AG08395 (cell line): ENCODE results near the gene SRGAP1.
A peak's percentile ranks its signal among the peaks of the same experiment; 100 is the strongest.
"Not testable (repeated sequence)": the region's sequence is repeated elsewhere in the genome, so short reads cannot be mapped to it uniquely, and the experiment has no call there.

Experiments
- DNase-seq: peaks from one replicate; pipeline ENCODE4 v3.0.0; 2012; ENCODE audit warnings: mixed read lengths, low spot score

The SRGAP1 gene

GRCh38 chr12:64085996-64086395, 241.5 kb downstream of the SRGAP1 start:
- peak; percentile 45 for DNase-seq

- DNase-seq: no peak
Observed at GRCh38 chr12:64086946-64087345, 242.4 kb downstream of the SRGAP1 start.

DNA sequence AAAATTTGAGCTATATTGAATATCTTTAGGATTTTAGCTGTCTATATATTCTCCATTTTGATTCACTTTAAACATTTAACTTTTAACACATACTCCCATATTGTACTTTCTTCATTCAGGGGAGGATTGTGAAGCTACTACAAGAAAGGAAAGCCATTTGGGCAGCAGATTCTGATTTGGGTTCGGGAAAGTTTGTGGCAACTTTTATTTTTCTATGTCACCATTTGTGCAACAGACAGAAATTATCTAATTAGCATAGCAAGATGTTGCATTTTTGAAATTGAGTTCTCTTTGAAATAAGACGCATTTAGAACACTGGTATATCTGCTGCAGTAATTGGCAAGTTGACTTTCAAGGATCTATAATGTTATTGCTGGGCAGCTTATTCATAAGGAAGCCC, 243.3 kb downstream of the SRGAP1 start:
- DNase-seq: no peak

DNA sequence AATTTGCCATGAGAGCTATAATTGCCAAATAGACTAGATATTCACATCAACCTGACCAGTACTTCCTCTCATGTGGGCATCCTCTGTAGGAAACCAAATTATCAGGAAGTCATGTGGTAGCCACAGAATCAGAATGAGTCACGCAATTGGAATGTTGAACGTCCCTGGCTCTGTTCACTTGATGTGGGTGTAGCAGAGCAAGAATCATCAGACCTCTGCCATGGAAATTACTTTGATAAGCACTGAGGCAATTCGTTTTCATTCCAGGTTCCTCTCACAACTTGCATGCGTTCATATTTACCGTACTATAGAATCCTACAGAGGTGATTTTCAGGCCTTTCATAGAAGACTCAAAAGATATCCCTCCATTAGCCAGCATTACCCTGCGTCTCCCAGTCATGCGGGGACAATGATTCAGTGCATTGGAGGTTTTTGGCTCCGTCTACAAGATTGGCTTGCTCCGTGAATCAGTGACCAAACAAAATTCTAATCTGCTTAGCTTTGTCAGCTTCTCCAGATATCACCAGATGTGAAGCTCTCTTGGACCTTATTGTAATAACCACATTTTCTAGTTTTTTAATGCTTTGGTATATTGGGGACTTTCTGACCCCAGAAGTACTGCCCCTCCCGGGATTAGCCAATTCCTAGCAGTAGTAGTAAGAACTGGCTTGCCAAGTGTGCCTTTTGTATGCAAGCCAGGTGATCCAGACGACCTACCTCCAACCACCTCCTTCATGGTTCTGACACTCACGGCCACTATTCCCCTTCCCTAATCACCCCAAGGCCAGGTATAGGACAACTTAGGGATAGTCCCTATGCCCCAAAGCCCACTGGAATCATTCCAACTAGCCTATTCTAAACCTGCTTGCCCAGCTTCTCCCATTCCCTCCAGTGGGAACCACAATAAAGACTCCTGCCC, 244.2 kb downstream of the SRGAP1 start:
- peak; percentile 88 for DNase-seq

DNA sequence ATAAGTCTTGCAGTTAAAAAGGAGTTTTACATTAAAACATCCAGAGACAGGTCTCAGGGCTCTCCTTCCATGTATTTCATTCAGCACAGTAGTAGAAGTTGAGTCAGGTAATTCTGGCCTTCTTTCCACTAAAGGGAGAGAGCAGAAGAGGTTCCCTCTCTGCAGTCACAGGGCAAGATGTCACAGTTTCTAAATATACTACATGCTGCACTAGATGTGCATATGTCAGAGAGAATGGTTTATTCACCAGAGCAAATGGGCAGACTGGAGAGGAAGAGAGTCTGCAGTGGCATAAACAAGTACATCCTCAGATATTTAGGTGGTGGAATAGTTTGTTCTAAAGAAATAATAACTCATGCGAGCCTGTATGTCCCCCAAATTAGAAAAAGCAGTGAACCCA, 245.5 kb downstream of the SRGAP1 start:
- no peak for DNase-seq

DNA sequence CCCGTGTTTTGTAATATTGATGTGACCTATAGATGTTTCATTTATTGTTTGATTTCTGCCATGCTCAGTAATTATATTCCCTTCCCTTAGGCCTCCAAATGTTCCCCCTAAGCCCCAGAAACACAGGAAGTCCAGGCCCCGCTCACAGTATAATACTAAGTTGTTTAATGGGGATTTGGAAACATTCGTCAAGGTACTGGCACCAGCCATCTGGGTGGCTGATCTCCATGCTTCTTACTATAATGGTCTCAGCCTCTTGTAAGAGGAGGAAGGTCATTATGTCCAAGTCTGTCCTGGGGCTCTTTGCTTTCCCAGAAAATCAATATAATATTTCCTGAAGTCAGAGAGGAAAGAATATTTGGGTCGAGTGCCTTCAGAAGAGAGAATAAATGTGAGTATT, 246.7 kb downstream of the SRGAP1 start:
- no peak for DNase-seq

DNA sequence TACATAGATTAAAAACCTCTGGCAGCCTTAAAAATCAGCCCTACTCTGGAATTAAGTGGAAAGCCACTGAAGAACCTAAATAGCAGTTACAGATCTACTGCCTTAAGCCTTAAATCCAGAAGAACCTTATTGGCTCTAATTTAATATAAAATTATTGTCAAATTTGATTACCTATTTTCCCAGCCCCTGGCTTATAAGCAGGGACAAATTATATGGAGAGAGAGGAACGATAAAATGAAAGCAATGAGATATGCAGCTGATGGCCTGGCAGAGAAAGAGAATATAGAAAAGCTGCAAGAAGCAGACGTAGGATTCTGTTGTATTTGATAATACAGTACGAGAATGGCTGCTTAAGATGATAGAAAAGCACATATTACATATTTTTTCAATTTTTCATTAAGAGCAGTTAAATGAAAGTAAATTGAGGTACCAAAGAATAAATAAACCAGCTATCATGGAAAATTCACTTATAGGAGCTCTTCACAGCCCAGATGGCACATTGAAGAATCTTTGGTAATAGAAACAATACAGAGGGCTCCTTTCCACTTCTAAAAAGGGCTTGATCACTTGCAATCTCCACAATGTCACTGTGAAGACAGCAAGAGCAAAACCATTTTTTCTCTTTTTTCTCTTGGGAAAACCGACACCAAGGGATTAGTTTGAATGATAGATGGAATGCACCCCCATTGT, 248.2 kb downstream of the SRGAP1 start:
- no peak for DNase-seq

DNA sequence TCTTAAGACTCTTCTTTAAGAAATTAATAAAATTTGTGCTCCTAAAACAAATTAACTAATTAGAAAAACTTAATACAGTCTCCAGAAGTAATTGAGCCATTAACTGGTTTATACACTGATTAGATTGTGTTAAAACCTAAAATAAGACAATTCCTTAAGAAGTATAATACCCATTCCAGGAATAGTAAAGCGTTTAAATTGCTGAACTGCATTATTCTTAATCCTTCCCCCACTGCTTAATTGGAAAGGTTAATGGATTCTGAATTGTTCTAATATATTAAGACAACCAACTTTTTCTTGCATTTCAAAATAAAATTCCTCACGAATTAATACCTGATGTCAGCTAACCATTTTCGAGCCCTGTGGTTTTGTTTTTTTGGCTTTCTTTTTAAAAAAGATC, 249.2 kb downstream of the SRGAP1 start:
- no peak for DNase-seq

GRCh38 chr12:64097366-64098105, 253.0 kb downstream of the SRGAP1 start:
- DNase-seq: no peak

DNA sequence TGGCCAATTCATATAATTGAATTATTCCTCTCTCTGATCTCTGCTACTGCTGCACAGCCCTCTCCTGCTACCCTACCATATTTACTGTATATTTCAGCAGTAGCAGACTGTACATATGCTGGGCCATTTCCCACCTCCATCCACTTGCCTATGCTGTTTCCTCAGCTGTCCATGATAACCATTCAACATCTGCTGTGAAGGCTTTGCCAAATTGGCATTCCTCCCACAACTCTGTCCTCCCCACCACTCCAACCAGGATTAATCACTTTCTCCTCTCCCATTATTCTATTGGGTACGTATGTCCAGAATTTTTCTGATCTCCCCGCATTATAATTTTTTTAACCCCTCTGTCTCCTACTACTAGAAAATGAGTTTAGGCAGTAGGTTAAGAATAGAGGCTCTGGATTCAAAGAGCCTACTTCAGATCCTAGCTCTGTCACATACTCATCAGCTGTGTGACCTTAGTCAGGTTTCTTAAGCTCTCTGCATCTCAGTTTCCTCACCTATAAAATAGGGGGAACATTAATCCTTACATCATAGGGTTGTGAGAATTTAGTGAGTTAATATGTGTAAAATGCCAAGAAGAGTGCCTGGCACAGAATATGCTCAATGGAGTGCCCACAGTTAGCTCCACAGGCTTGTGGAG, 254.3 kb downstream of the SRGAP1 start:
- peak; percentile 27 for DNase-seq

- DNase-seq: peak; percentile 94
Observed at GRCh38 chr12:64099397-64099796, 254.9 kb downstream of the SRGAP1 start.

DNA sequence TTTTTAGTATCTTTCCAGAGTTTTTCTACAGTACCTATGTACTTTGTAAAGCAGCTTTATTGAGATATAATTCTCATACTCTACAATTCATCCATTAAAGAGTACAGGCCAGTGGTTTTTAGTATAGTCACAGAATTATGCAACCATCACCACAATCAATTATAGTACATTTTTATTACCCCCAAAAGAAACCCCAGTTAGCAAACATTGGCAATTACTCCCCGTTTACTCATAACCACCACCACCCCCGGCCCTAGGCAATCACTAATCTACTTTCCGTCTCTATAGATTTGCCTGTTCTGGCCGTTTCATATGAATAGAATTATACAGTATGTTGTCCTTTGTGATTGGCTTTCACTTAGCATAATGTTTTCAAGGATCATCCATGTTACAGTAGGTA, 257.8 kb downstream of the SRGAP1 start:
- no peak for DNase-seq

DNA sequence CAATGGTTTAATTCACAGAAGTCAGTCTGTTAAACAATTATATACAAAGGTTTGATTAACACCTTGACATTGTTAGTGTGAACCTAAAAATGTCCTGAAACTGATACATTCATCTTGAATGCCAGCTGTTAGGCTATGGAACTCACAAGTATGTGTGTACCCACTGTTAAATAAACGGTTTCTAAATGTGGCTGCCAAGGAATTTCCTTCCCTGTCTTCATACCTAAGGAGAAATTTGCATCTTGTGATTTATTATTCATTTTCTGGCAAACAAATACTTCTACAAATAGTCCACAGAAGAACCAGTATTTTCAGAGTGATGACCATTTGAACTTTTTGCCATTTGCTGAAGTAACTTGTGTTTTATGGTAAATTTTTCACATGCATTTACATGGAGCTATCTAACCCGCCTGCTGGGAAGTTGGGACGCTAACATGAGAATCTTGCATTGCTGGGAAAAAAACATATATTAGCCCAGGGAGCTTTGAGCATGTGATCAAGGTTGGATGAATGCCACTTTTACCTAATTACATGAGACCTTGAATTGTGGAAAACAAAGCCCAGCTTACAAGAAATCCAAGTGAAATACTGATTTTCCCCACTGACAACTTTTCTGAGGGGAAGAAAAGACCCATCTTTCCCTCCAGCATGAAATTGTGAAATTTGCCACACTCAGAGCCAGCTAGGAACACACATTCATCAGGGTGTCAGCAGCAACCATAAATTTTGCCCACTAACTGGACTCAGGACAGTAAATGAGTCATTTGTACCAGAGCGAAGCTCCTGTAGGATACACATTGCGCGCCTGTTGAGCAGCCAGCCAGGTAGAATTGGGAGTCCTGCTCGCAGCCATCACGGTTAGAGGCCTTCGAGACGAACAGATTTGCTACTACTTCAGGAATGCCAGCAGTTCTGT, 259.6 kb downstream of the SRGAP1 start:
- peak; percentile 19 for DNase-seq

- DNase-seq: no peak
Observed at GRCh38 chr12:64105026-64105425, 260.5 kb downstream of the SRGAP1 start.

DNA sequence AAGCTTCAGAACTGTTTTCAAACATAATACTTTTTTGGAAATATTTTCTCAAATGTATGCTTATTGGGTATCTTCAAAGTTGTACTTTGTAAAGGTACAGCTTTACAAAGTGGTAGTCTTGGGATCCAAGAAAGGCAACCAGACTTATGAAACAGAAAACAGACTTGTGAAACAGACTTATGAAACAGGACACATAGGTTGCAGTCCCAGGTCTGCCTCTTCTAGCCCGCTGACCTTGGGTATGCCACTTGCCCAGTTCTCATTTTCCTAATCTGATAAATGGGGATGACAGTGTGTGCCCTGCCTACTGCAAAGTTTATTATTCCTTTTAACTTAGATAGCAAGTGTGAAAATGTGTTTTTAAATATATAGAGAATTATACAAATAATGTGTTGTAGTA, 263.3 kb downstream of the SRGAP1 start:
- DNase-seq: no peak

DNA sequence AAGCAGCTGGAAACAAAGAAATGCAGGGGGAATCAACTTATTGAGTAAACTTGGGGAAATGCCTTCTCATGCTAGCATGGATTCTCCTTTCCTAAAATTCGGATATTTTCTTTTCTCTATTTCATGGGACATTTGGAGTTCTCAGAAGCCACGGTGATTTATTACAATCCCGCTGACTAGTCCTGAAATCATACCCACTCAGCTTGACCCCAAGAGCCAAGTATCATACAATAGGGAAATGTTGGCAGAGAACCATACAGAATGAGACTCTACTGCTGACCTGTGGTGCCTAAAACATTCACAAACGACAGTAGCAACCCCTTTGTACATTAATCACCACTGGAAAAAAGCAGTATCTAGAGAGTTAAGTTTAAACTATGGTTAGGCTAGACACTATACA, 265.2 kb downstream of the SRGAP1 start:
- no peak for DNase-seq

DNA sequence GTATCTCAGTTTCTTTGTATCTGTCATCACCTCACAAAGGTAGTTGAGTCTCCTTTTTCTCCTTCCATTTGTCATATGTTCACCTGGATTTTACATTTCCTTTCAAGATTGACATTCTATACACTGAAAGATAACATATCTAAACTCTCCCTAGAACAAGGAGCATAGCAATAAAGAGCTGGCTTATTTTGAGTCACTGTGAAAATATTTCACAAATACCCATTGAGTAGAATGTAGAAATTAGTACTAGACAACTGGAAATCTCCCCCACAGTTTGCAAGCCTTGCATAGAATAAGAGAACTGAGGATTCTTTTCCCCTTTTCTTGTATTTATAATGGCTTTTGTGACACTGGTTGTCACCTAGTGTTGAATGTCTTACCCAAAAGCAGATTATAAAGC, 266.4 kb downstream of the SRGAP1 start:
- no peak for DNase-seq

DNA sequence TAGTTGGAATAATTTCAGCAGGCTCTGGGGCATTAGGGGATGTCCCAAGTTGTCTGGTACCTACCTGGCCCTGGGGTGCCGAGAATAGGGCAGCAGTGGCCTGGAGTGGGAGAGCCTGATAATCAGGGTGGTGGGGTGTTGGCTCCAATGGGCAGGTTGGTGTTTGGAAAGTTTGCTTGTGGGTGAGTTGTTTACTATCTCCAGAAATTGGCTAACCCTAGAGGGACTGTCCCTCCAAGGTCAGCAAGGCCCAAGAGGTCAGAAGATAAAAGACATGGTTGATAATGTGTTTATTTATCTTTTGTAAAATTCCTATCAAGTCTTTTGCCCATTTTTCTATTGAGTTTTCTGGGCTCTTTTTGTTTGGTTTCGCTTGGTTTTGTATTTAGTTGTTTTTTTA, 272.5 kb downstream of the SRGAP1 start:
- no peak for DNase-seq

DNA sequence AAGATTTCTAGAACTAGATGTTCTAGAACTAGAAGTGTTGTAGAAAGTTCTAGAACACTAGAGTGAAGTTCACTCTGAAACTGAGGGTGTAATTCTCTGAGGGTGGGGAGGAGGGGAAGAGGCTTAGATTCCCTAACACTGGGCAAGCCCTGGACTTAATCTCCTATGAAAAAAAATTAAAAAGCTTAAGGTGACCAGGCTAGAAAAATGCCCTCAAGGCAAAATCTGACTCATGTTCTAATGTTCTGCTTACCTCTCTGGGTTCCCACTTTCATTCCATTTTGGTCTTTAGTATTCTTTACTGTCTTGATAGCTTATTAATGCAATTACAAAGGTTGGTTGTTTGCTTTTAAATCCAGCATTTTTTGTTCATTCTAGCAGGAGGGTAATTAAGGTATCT, 276.1 kb downstream of the SRGAP1 start:
- DNase-seq: no peak

DNA sequence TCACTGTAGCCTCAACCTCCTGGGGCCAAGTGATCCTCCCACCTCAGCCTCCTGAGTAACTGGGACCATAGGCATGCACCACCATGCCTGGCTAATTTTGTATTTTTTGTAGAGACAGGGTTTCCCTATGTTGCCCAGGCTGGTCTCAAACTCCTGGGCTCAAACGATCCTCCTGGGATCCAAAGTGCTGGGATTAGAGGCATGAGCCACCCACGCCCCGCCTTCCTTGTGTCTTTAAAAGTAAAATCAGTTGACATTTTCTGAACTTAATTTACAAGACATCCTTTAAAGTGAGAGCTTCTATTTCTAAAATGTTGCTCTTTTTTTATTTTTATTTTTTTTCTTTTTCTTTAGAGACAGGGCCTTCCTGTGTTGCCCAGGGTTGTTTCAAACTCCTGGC, 276.6 kb downstream of the SRGAP1 start:
- not testable (repeated sequence) for DNase-seq

DNA sequence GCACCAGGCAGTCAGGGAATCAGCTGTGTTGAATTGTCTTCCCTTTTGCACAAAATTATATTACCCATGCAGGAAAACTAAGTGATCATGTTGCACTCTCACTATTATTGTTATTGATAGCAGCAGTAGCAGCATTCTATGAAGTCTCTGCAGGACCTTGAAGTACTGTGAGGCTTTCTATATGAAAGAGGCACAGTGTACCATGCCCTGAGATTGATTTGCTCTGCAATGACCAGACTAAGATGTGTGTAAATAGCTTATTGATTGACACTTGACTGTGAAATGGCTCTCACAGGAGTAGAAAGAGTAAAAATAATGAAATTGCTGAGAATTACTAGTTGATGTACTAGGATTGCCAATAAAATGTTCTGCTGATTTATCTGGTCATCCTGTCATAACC, 277.7 kb downstream of the SRGAP1 start:
- DNase-seq: no peak
